Activated CD8-positive, alpha-beta memory T cell treated with anti-CD3 and anti-CD28 coated beads for 24 hours (primary cell): ENCODE results near the gene SURF1.
A peak's percentile ranks its signal among the peaks of the same experiment; 100 is the strongest.

Experiments
- DNase-seq: peaks from one replicate; pipeline ENCODE4 v3.0.0-alpha.2; 2020

Gene SURF1

GRCh38 chr9:133360400-133361393 lies 4.4 kb upstream of the SURF1 start:
- DNase-seq, result no peak

GRCh38 chr9:133359399-133360175 lies 3.3 kb upstream of the SURF1 start:
- DNase-seq, result no peak

- DNase-seq, result no peak
Observed at GRCh38 chr9:133357656-133358055, 1.4 kb upstream of the SURF1 start.

GRCh38 chr9:133355881-133356357 lies 368 bp downstream of the SURF1 start:
- DNase-seq, result peak; percentile 73

GRCh38 chr9:133354766-133355165 lies 1.5 kb downstream of the SURF1 start:
- no peak for DNase-seq

- DNase-seq, result no peak
Observed at GRCh38 chr9:133353548-133353947, 2.7 kb downstream of the SURF1 start.

GRCh38 chr9:133352635-133353340 lies 3.5 kb downstream of the SURF1 start:
- DNase-seq, result no peak

GRCh38 chr9:133351908-133352634 lies 4.2 kb downstream of the SURF1 start:
- peak; percentile 82 for DNase-seq

GRCh38 chr9:133351526-133351907 lies 4.8 kb downstream of the SURF1 start:
- no peak for DNase-seq

GRCh38 chr9:133349965-133350616 lies 6.2 kb downstream of the SURF1 start:
- no peak for DNase-seq

GRCh38 chr9:133348718-133349573 lies 7.3 kb downstream of the SURF1 start:
- no peak for DNase-seq

GRCh38 chr9:133347985-133348717 lies 8.1 kb downstream of the SURF1 start, which contains the start of the genes MED22 and RPL7A:
MED22 (minus strand) TSS chr9:133348131; CDS start chr9:133346662, 1,469 bp downstream.
RPL7A (plus strand) TSS chr9:133348218; CDS start chr9:133348244, 26 bp downstream.
- peak; percentile 96 for DNase-seq

- DNase-seq, result no peak
Observed at GRCh38 chr9:133347515-133347984, 8.7 kb downstream of the SURF1 start.

- no peak for DNase-seq
Observed at GRCh38 chr9:133346021-133346785, 10.1 kb downstream of the SURF1 start.

GRCh38 chr9:133345596-133345995 lies 10.7 kb downstream of the SURF1 start:
- DNase-seq, result no peak

- no peak for DNase-seq
Observed at GRCh38 chr9:133344979-133345378, 11.3 kb downstream of the SURF1 start.

- DNase-seq, result no peak
Observed at GRCh38 chr9:133344071-133344470, 12.2 kb downstream of the SURF1 start.

GRCh38 chr9:133342570-133342969 lies 13.7 kb downstream of the SURF1 start:
- no peak for DNase-seq

- no peak for DNase-seq
Observed at GRCh38 chr9:133342069-133342406, 14.2 kb downstream of the SURF1 start.
